ENCODE results near the gene DLEU7. TPM values are rescaled to one million over a fixed set of nuclear protein-coding genes. Genes with fewer than 3 reads are reported as not detected.

Gene DLEU7
- total and polyA plus RNA-seq, 2 of the 8 experiments (the other 6 are each of a cell fraction or from before 2014, with no cell fraction given): 4.9 to 5.2 TPM

- H3K4me3 ChIP-seq (ENCODE audit: extremely low read depth in 1 of 4, insufficient read depth in 2 of 4, low read depth in 3 of 4, low read length in 4 of 4): no peak overlapping the region
- H3K4ac ChIP-seq (replicated peaks; ENCODE audit: insufficient read length, low read depth, low read length): no peak overlapping the region
- H2BK5ac ChIP-seq (ENCODE audit: low read depth, low read length): no peak overlapping the region
- no peaks in the 10 kb centered on the region for H3K4me1 ChIP-seq (replicated peaks in 1 of 4; ENCODE audit: control insufficient read depth in 3 of 4, insufficient read depth in 4 of 4, low read length in 3 of 4)
- H3K9me3 ChIP-seq (ENCODE audit: insufficient read depth in 2 of 2, low read depth in 1 of 2, low read length in 1 of 2): no peaks in the 10 kb centered on the region
- H3K79me2 ChIP-seq (ENCODE audit: control insufficient read depth in 1 of 2, insufficient read depth in 2 of 2, low read length in 2 of 2): no peaks in the 10 kb centered on the region
- H2BK12ac ChIP-seq (ENCODE audit: low read depth, low read length): no peak overlapping the region
- no peaks in the 10 kb centered on the region for H3K36me3 ChIP-seq (ENCODE audit: control insufficient read depth in 2 of 4, insufficient read depth in 4 of 4, low read length in 3 of 4)
- no peak overlapping the region for H2AFZ ChIP-seq (ENCODE audit: low read length)
- no peak overlapping the region for H3K14ac ChIP-seq (ENCODE audit: insufficient read length)
- ChIA-PET CTCF (ENCODE audit: partially characterized antibody) (interaction anchor here (1.5 kb wide), 1 partner anchor 24 kb away, joined by 5 read pairs; no protein-coding TSS in a partner anchor), POLR2A (ENCODE audit: partially characterized antibody) (no interaction called here)
- no peak overlapping the region for H2BK20ac ChIP-seq (ENCODE audit: low read length)
- 80% methylated on average over 3 of the region's 3 CpGs; no CpG with 5 or more reads in 1 of the 2 experiments for WGBS, 2 experiments (ENCODE audit: extremely low coverage in 1 of 2, insufficient coverage in 1 of 2, insufficient read length in 1 of 2, insufficient replicate concordance in 2 of 2, low coverage in 1 of 2, low lambda C conversion rate in 2 of 2, missing lambda C conversion rate in 1 of 2)
- TF ChIP-seq TEAD4 (IDR thresholded peaks at IDR 0.05; ENCODE audit: low read depth, low read length) (no peak), NANOG (IDR thresholded peaks at IDR 0.05; ENCODE audit: insufficient read depth, low read depth, low read length, poor library complexity, severe bottlenecking) (no peak), TBP (IDR thresholded peaks at IDR 0.05; ENCODE audit: low read depth, low read length) (no peak), SRF (IDR thresholded peaks at IDR 0.05; ENCODE audit: low read depth, low read length) (no peak), JUN (IDR thresholded peaks at IDR 0.05; ENCODE audit: low read depth, low read length) (no peak), SP4 (IDR thresholded peaks at IDR 0.05; ENCODE audit: low read length) (no peak), NRF1 (IDR thresholded peaks at IDR 0.05; ENCODE audit: low read depth, low read length) (no peak), ZNF274 (IDR thresholded peaks at IDR 0.05; ENCODE audit: borderline replicate concordance, extremely low read depth, low read length) (no peak), SAP30 (IDR thresholded peaks at IDR 0.05; ENCODE audit: insufficient read depth, insufficient replicate concordance, low read length) (no peak), TCF12 (IDR thresholded peaks at IDR 0.05; ENCODE audit: low read depth, low read length) (no peak), KDM1A (IDR thresholded peaks at IDR 0.05; ENCODE audit: borderline replicate concordance, low read length) (no peak), PHF8 (conservative IDR thresholded peaks at IDR 0.05; ENCODE audit: low read depth, low read length) (no peak)
- H4K91ac ChIP-seq (replicated peaks; ENCODE audit: insufficient read length, low read length): no peak overlapping the region
- no peaks in the 10 kb centered on the region for H3K27me3 ChIP-seq (replicated peaks in 1 of 4; ENCODE audit: control insufficient read depth in 3 of 4, extremely low read depth in 1 of 4, insufficient read depth in 3 of 4, low read length in 3 of 4)
- H4K8ac ChIP-seq (ENCODE audit: extremely low read depth, insufficient read depth, low read length): no peak overlapping the region
- H3K27ac ChIP-seq (ENCODE audit: low read depth, low read length): no peak overlapping the region
- H3K23me2 ChIP-seq (ENCODE audit: low read depth, low read length): no peaks in the 10 kb centered on the region; the same call in 1 of the 2 replicates
- no peak overlapping the region for H2BK15ac ChIP-seq (ENCODE audit: low read length)
- H3K18ac ChIP-seq (ENCODE audit: extremely low read depth, low read length): no peak overlapping the region
- no peak overlapping the region for H3K4me2 ChIP-seq (ENCODE audit: insufficient read depth in 1 of 2, low read depth in 2 of 2, low read length in 2 of 2)
- H4K20me1 ChIP-seq (replicated peaks in 1 of 2; ENCODE audit: control insufficient read depth in 1 of 2, insufficient read depth in 2 of 2, low read length in 2 of 2): no peaks in the 10 kb centered on the region
- no peak overlapping the region for H3K23ac ChIP-seq (ENCODE audit: insufficient read length)
- no peak for FAIRE-seq
- H2AK5ac ChIP-seq (ENCODE audit: low read depth, low read length): no peak overlapping the region
- no peak overlapping the region for H3K9ac ChIP-seq (replicated peaks in 1 of 4; ENCODE audit: extremely low read depth in 1 of 4, low read depth in 3 of 4, low read length in 3 of 4)
- no peak overlapping the region for H4K5ac ChIP-seq (ENCODE audit: insufficient read length, low read depth, low read length)
- no peaks in the 10 kb centered on the region for H3K79me1 ChIP-seq (ENCODE audit: low read depth, low read length)
- DNase-seq (ENCODE audit: low read depth in 1 of 2, low spot score in 2 of 2): no peak
- H3K56ac ChIP-seq (replicated peaks; ENCODE audit: insufficient read length, low read depth, low read length): no peak overlapping the region
- H2BK120ac ChIP-seq (replicated peaks; ENCODE audit: low read depth, low read length): no peak overlapping the region
Measured at GRCh38 chr13:50867637-50867945, 24.1 kb upstream of the DLEU7 start.

Measured in H1 (cell line).